H1 (cell line): ENCODE data around the gene PPWD1. TPM values are rescaled to one million over a fixed set of nuclear protein-coding genes. Genes with fewer than 3 reads are reported as not detected.

Source experiments
- polyA plus RNA-seq, 7 experiments: library from polyadenylated mRNA; depleted of rRNA in 3 of 7; stranded (reverse) in 5 of 7; unstranded in 2 of 7; fragments of >200 nt in 5 of 7; fragments of 200-250 nt in 2 of 7; gene quantifications; 1 replicate in 5 of 7; 2 replicates in 1 of 7; 4 replicates in 1 of 7; pipeline versions ENCODE4 v1.2.1 to v1.2.3, GENCODE V29; 2011 to 2013; ENCODE audit warnings: missing spikeins in 2 of 7, mixed read lengths in 2 of 7
- total RNA-seq: library from RNA; stranded (reverse); fragmentation: NEBNext Ultra II Directional; extraction: Animal tissue kit (Norgen Biotek cat#: 25700); gene quantifications from 2 replicates; pipeline ENCODE4 v1.2.1, GENCODE V29; 2021
- TF ChIP-seq, protein P1 (sequence below): fragments of 300-600 bp; sonication (generic); IDR thresholded peaks from 2 replicates; pipeline ENCODE4 v1.7.1; 2012; ENCODE audit warnings: low read length, moderate library complexity, mild to moderate bottlenecking, inconsistent platforms; ENCODE audit not compliant: insufficient replicate concordance

The PPWD1 gene
- total and polyA plus RNA-seq, 2 of the 8 experiments (the other 6 are each of a cell fraction or from before 2014, with no cell fraction given) = 5.0 to 35.7 TPM

DNA sequence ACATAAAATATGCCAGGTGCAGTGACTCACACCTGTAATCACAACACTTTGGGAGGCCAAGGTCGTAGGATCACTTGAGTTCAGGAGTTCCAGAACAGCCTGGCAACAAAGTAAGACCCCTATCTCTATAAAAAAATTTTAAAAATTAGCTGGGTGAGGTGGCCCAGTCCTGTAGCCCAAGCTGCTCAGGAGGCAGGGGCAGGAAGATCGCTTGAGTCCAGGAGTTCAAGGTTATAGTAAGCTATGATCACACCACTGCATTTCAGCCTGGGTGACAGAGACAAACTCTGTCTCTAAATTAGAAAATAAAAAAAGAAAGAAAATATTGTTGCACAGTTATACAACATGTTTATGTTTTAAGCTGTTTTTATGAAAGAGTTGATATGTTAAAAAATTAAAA is 6.9 kb upstream of the PPWD1 start (continued):
- TF ChIP-seq, protein P1, sequence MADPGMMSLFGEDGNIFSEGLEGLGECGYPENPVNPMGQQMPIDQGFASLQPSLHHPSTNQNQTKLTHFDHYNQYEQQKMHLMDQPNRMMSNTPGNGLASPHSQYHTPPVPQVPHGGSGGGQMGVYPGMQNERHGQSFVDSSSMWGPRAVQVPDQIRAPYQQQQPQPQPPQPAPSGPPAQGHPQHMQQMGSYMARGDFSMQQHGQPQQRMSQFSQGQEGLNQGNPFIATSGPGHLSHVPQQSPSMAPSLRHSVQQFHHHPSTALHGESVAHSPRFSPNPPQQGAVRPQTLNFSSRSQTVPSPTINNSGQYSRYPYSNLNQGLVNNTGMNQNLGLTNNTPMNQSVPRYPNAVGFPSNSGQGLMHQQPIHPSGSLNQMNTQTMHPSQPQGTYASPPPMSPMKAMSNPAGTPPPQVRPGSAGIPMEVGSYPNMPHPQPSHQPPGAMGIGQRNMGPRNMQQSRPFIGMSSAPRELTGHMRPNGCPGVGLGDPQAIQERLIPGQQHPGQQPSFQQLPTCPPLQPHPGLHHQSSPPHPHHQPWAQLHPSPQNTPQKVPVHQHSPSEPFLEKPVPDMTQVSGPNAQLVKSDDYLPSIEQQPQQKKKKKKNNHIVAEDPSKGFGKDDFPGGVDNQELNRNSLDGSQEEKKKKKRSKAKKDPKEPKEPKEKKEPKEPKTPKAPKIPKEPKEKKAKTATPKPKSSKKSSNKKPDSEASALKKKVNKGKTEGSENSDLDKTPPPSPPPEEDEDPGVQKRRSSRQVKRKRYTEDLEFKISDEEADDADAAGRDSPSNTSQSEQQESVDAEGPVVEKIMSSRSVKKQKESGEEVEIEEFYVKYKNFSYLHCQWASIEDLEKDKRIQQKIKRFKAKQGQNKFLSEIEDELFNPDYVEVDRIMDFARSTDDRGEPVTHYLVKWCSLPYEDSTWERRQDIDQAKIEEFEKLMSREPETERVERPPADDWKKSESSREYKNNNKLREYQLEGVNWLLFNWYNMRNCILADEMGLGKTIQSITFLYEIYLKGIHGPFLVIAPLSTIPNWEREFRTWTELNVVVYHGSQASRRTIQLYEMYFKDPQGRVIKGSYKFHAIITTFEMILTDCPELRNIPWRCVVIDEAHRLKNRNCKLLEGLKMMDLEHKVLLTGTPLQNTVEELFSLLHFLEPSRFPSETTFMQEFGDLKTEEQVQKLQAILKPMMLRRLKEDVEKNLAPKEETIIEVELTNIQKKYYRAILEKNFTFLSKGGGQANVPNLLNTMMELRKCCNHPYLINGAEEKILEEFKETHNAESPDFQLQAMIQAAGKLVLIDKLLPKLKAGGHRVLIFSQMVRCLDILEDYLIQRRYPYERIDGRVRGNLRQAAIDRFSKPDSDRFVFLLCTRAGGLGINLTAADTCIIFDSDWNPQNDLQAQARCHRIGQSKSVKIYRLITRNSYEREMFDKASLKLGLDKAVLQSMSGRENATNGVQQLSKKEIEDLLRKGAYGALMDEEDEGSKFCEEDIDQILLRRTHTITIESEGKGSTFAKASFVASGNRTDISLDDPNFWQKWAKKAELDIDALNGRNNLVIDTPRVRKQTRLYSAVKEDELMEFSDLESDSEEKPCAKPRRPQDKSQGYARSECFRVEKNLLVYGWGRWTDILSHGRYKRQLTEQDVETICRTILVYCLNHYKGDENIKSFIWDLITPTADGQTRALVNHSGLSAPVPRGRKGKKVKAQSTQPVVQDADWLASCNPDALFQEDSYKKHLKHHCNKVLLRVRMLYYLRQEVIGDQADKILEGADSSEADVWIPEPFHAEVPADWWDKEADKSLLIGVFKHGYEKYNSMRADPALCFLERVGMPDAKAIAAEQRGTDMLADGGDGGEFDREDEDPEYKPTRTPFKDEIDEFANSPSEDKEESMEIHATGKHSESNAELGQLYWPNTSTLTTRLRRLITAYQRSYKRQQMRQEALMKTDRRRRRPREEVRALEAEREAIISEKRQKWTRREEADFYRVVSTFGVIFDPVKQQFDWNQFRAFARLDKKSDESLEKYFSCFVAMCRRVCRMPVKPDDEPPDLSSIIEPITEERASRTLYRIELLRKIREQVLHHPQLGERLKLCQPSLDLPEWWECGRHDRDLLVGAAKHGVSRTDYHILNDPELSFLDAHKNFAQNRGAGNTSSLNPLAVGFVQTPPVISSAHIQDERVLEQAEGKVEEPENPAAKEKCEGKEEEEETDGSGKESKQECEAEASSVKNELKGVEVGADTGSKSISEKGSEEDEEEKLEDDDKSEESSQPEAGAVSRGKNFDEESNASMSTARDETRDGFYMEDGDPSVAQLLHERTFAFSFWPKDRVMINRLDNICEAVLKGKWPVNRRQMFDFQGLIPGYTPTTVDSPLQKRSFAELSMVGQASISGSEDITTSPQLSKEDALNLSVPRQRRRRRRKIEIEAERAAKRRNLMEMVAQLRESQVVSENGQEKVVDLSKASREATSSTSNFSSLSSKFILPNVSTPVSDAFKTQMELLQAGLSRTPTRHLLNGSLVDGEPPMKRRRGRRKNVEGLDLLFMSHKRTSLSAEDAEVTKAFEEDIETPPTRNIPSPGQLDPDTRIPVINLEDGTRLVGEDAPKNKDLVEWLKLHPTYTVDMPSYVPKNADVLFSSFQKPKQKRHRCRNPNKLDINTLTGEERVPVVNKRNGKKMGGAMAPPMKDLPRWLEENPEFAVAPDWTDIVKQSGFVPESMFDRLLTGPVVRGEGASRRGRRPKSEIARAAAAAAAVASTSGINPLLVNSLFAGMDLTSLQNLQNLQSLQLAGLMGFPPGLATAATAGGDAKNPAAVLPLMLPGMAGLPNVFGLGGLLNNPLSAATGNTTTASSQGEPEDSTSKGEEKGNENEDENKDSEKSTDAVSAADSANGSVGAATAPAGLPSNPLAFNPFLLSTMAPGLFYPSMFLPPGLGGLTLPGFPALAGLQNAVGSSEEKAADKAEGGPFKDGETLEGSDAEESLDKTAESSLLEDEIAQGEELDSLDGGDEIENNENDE = no peak
